Peyer's patch (tissue), 4 donors: ENCODE measurements around the gene BLTP3A. TPM values are rescaled to one million over a fixed set of nuclear protein-coding genes. Genes with fewer than 3 reads are reported as not detected.

Experiments
- DNase-seq, 3 donors: peaks; one replicate each; pipeline ENCODE4 v3.0.0-alpha.2; 2017 to 2019
- H3K27ac ChIP-seq, 4 donors: fragments of 200-600 bp; sonication (generic); one replicate each; pipeline ENCODE4 v1.5.1; 2016 to 2019
- H3K27me3 ChIP-seq, 2 donors: fragments of 200-600 bp; sonication (generic); one replicate each; pipeline ENCODE4 v1.5.1; 2019
- H3K36me3 ChIP-seq, 3 donors: fragments of 200-600 bp; sonication (generic); one replicate each; pipeline ENCODE4 v1.5.1; 2016 to 2019
- H3K4me1 ChIP-seq, 4 donors: fragments of 200-600 bp; sonication (generic); one replicate each; pipeline ENCODE4 v1.5.1; 2016 to 2019
- H3K4me3 ChIP-seq, 4 donors: fragments of 200-600 bp; sonication (generic); 1 replicate in 3 of 4; 2 replicates in 1 of 4; pipeline ENCODE4 v1.5.1; 2016 to 2019; ENCODE audit warnings: mild to moderate bottlenecking in 1 of 4
- H3K9me3 ChIP-seq, 4 donors: fragments of 200-600 bp; sonication (generic); one replicate each; pipeline ENCODE4 v1.5.1; 2016 to 2019; ENCODE audit warnings: mild to moderate bottlenecking in 1 of 4
- POLR2A ChIP-seq, 2 donors: fragments of 450-650 bp; IDR thresholded peaks; one replicate each; pipeline ENCODE4 v1.5.1; 2017; ENCODE audit warnings: antibody characterized with exemption in 2 of 2, mild to moderate bottlenecking in 2 of 2, moderate library complexity in 2 of 2
- total RNA-seq, 4 donors: library from RNA; depleted of rRNA; stranded (reverse); fragments of >200 nt; gene quantifications; one replicate each; pipeline ENCODE4 v1.1.0, GENCODE V29; 2016
- TF ChIP-seq, protein P1 (sequence below), 6 experiments: fragments of 450-650 bp in 4 of 6; fragments of 200-600 bp in 2 of 6; sonication (generic) in 1 of 6; IDR thresholded peaks; one replicate each; pipeline ENCODE4 v1.5.1; 2017 to 2019; ENCODE audit warnings: antibody characterized with exemption in 6 of 6, mild to moderate bottlenecking in 3 of 6, moderate library complexity in 1 of 6

The BLTP3A gene
- total RNA-seq, 4 donors from 2014 or later, result 10.2 to 13.2 (median 10.9) TPM

DNA sequence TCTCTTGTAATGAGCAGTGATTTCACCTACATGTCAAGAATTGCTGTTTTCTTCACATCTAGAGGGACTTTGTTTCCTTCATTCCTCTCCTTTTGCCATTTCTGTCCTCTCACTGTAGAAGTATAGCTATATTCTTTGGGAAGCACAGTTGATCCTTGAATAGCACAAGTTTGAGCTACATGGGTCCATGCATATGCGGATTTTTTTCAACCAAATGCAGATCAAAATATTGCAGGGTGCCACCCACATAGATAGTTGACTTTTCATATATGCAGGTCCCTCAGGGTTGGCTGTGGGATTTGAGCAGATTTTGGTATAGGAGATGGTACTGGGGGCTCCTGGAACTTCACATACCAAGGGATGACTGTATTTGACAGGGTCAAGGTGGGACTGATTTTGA, 41.1 kb downstream of the BLTP3A start:
- no peaks in the 10 kb centered on the region for H3K4me1 ChIP-seq
- no peaks in the 10 kb centered on the region for H3K9me3 ChIP-seq
- H3K4me3 ChIP-seq, result no peak overlapping the region
- DNase-seq, result no peak
- no peak for TF ChIP-seq POLR2A (IDR thresholded peaks at IDR 0.05)
- TF ChIP-seq, protein P1, sequence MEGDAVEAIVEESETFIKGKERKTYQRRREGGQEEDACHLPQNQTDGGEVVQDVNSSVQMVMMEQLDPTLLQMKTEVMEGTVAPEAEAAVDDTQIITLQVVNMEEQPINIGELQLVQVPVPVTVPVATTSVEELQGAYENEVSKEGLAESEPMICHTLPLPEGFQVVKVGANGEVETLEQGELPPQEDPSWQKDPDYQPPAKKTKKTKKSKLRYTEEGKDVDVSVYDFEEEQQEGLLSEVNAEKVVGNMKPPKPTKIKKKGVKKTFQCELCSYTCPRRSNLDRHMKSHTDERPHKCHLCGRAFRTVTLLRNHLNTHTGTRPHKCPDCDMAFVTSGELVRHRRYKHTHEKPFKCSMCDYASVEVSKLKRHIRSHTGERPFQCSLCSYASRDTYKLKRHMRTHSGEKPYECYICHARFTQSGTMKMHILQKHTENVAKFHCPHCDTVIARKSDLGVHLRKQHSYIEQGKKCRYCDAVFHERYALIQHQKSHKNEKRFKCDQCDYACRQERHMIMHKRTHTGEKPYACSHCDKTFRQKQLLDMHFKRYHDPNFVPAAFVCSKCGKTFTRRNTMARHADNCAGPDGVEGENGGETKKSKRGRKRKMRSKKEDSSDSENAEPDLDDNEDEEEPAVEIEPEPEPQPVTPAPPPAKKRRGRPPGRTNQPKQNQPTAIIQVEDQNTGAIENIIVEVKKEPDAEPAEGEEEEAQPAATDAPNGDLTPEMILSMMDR (IDR thresholded peaks at IDR 0.05), result no peak
- H3K27me3 ChIP-seq, result no peaks in the 10 kb centered on the region
- H3K36me3 ChIP-seq, result peaks cover 0 to 34% (median 0%) of the 10 kb centered on the region in 3 donors
- H3K27ac ChIP-seq, result no peak overlapping the region

DNA sequence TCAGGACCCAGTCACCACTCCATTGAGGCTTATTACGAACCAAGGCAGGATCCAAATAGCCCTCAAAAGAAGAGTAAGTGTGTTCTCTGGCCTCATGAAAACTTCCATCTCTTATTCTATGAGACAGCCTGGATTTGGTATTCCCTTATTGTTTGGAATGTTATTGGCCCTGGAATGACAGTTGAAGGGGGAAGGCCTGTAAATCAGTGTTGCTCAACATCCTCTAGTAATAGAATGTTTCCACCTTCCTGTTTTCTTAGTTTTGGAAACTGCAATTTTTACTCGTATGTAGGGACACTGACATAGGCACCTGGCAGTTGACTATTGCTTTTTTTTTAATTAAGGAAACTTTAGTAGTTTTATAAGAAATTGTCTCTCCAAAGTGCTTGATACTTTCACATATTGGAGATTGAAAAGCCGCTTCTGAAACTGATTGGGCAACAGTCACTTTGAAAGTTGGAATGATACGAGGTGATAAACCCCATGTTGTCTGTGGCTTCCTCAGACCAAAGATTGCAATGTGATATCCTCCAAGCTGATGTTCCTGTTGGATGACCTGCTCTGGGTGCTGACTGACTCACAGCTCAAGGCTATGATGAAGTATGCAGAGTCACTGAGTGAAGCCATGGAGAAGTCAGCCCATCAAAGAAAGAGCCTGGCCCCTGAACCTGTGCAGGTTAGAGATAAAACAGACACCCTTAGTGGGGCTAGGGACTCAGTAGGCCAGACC, 43.1 kb downstream of the BLTP3A start:
- Histone ChIP-seq H3K36me3 (peaks cover 0 to 34% (median 0%) of the 10 kb centered on the region in 3 donors), H3K27ac (no peak overlapping the region), H3K4me3 (no peak overlapping the region), H3K27me3 (no peaks in the 10 kb centered on the region), H3K4me1 (no peaks in the 10 kb centered on the region), H3K9me3 (no peaks in the 10 kb centered on the region)
- DNase-seq, result no peak
- TF ChIP-seq POLR2A (IDR thresholded peaks at IDR 0.05), result no peak
- TF ChIP-seq, protein P1 (IDR thresholded peaks at IDR 0.05), result no peak

DNA sequence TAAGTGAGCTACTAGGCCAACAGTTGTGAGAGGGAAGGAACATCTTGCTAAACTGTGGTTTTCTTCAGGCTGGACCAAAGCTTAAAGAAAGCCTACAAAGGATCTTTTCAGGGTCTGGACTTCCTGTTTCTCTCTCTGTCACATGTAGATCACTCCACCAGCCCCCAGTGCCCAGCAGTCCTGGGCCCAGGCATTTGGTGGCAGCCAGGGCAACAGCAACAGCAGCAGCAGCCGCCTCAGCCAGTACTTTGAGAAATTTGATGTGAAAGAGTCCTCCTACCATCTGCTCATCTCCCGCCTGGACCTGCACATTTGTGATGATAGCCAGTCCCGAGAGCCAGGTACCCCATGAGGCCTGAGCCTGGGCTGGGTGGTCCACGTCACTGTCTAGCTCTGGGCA, 44.1 kb downstream of the BLTP3A start:
- Histone ChIP-seq H3K4me3 (no peak overlapping the region), H3K27me3 (no peaks in the 10 kb centered on the region), H3K27ac (no peak overlapping the region), H3K36me3 (peaks cover 0 to 33% (median 0%) of the 10 kb centered on the region in 3 donors), H3K4me1 (no peaks in the 10 kb centered on the region), H3K9me3 (no peaks in the 10 kb centered on the region)
- DNase-seq, result no peak
- TF ChIP-seq POLR2A (IDR thresholded peaks at IDR 0.05), result no peak
- TF ChIP-seq, protein P1 (IDR thresholded peaks at IDR 0.05), result no peak

- no peak for DNase-seq
- Histone ChIP-seq H3K4me1 (no peaks in the 10 kb centered on the region), H3K27me3 (no peaks in the 10 kb centered on the region), H3K36me3 (peaks cover 0 to 33% (median 0%) of the 10 kb centered on the region in 3 donors), H3K4me3 (no peak overlapping the region), H3K27ac (no peak overlapping the region), H3K9me3 (no peaks in the 10 kb centered on the region)
- TF ChIP-seq POLR2A (IDR thresholded peaks at IDR 0.05), result no peak
- TF ChIP-seq, protein P1 (IDR thresholded peaks at IDR 0.05), result no peak
Observed at GRCh38 chr6:34836451-34836850, 44.6 kb downstream of the BLTP3A start.

DNA sequence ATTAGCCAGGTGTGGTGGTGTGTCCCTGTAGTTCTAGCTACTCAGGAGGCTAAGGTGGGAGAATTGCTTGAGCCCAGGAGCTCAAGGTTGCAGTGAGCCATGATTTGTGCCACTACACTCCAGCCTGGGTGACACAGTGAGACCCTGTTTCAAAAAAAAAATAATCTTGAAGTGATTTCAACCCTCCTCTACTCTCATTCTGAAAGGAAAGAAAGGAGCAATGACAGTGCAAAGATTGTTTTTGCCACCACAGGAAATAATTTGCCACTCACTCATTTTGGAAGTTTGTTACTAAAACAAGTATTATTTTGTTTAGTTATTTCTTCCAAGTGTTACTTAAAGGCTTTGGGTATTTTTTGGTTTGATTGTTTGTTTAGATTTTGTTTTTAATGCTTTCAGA, 45.6 kb downstream of the BLTP3A start:
- Histone ChIP-seq H3K4me1 (no peaks in the 10 kb centered on the region), H3K36me3 (peaks cover 0 to 33% (median 0%) of the 10 kb centered on the region in 3 donors), H3K27me3 (no peaks in the 10 kb centered on the region), H3K9me3 (no peaks in the 10 kb centered on the region), H3K4me3 (no peak overlapping the region), H3K27ac (no peak overlapping the region)
- no peak for TF ChIP-seq POLR2A (IDR thresholded peaks at IDR 0.05)
- TF ChIP-seq, protein P1 (IDR thresholded peaks at IDR 0.05), result no peak
- DNase-seq, result no peak
